Measurements from ENCODE around the gene PPP2R5E. TPM values are rescaled to one million over a fixed set of nuclear protein-coding genes. Genes with fewer than 3 reads are reported as not detected.
"Not testable (repeated sequence)": the region's sequence is repeated elsewhere in the genome, so short reads cannot be mapped to it uniquely, and the experiment has no call there.

PPP2R5E gene
- polyA plus RNA-seq (ENCODE audit: insufficient read length in 4 of 4): 10 to 100 TPM; 36.4 to 39.1 (median 38.6) TPM

GRCh38 chr14:63543000-63543825, at the start of gene PPP2R5E:
Gene PPP2R5E (minus strand): TSS chr14:63543377. CDS start chr14:63539685, 3,692 bp downstream.
- DNase-seq (ENCODE audit: low read depth in 4 of 4, low spot score in 2 of 4): peak; percentile 93 to 98 (median 96)

GRCh38 chr14:63583046-63583445, 39.9 kb upstream of the PPP2R5E start:
- not testable (repeated sequence) for DNase-seq (ENCODE audit: low read depth in 4 of 4, low spot score in 2 of 4)

GRCh38 chr14:63581491-63581890, 38.3 kb upstream of the PPP2R5E start:
- DNase-seq (ENCODE audit: low read depth in 4 of 4, low spot score in 2 of 4): no peak

- DNase-seq (ENCODE audit: low read depth in 4 of 4, low spot score in 2 of 4): no peak
These were observed 35.1 kb upstream of the PPP2R5E start for GRCh38 chr14:63578300-63578699.

- no peak for DNase-seq (ENCODE audit: low read depth in 4 of 4, low spot score in 2 of 4)
These were observed 30.4 kb upstream of the PPP2R5E start for GRCh38 chr14:63573581-63573980.

- DNase-seq (ENCODE audit: low read depth in 4 of 4, low spot score in 2 of 4): no peak
These were observed 22.3 kb upstream of the PPP2R5E start for GRCh38 chr14:63565448-63565847.

GRCh38 chr14:63564318-63564717, 21.1 kb upstream of the PPP2R5E start:
- DNase-seq (ENCODE audit: low read depth in 4 of 4, low spot score in 2 of 4): no peak

- DNase-seq (ENCODE audit: low read depth in 4 of 4, low spot score in 2 of 4): no peak
These were observed 20.3 kb upstream of the PPP2R5E start for GRCh38 chr14:63563370-63564026.

- no peak for DNase-seq (ENCODE audit: low read depth in 4 of 4, low spot score in 2 of 4)
These were observed 19.2 kb upstream of the PPP2R5E start for GRCh38 chr14:63562405-63562804.

GRCh38 chr14:63555572-63555971, 12.4 kb upstream of the PPP2R5E start:
- no peak for DNase-seq (ENCODE audit: low read depth in 4 of 4, low spot score in 2 of 4)

GRCh38 chr14:63551332-63551731, 8.2 kb upstream of the PPP2R5E start:
- DNase-seq (ENCODE audit: low read depth in 4 of 4, low spot score in 2 of 4): no peak

- DNase-seq (ENCODE audit: low read depth in 4 of 4, low spot score in 2 of 4): no peak
These were observed 4.7 kb upstream of the PPP2R5E start for GRCh38 chr14:63547798-63548335.

- no peak for DNase-seq (ENCODE audit: low read depth in 4 of 4, low spot score in 2 of 4)
These were observed 2.3 kb upstream of the PPP2R5E start for GRCh38 chr14:63545431-63545830.

GRCh38 chr14:63544591-63545299, 1.6 kb upstream of the PPP2R5E start:
- no peak for DNase-seq (ENCODE audit: low read depth in 4 of 4, low spot score in 2 of 4)

- DNase-seq (ENCODE audit: low read depth in 4 of 4, low spot score in 2 of 4): peak in 1 of 4 donors; percentile 23
These were observed 739 bp upstream of the PPP2R5E start for GRCh38 chr14:63543826-63544406.

- DNase-seq (ENCODE audit: low read depth in 4 of 4, low spot score in 2 of 4): peak in 2 of 4 donors; percentile 28 to 34
These were observed 762 bp downstream of the PPP2R5E start for GRCh38 chr14:63542231-63542999.

GRCh38 chr14:63535918-63536317, 7.3 kb downstream of the PPP2R5E start:
- no peak for DNase-seq (ENCODE audit: low read depth in 4 of 4, low spot score in 2 of 4)

- DNase-seq (ENCODE audit: low read depth in 4 of 4, low spot score in 2 of 4): no peak
These were observed 9.7 kb downstream of the PPP2R5E start for GRCh38 chr14:63533474-63533873.

- DNase-seq (ENCODE audit: low read depth in 4 of 4, low spot score in 2 of 4): no peak
These were observed 18.5 kb downstream of the PPP2R5E start for GRCh38 chr14:63524537-63525155.
